Natural killer cell (primary cell): ENCODE measurements around the gene DNAL1. TPM values are rescaled to one million over a fixed set of nuclear protein-coding genes. Genes with fewer than 3 reads are reported as not detected.

ENCODE experiments used
- ATAC-seq, 3 donors: fragments of 150-1000 bp in 2 of 3; fragments of 200-7000 bp in 1 of 3; cut with Tn5 transposase; 1 replicate in 1 of 3; 2 replicates in 2 of 3; pipeline ENCODE4 v1.10.0; 2021; ENCODE audit warnings: mild to moderate bottlenecking in 2 of 3, moderate library complexity in 2 of 3
- DNase-seq, 2 donors: peaks; one replicate each; pipeline versions ENCODE4 v3.0.0 to v3.0.0-alpha.2; 2013 to 2021; ENCODE audit warnings: mixed read lengths in 1 of 2
- H3K27ac ChIP-seq: one replicate; pipeline ENCODE4 v1.5.1; 2013; ENCODE audit warnings: mild to moderate bottlenecking, low read length
- H3K27me3 ChIP-seq: one replicate; pipeline ENCODE4 v1.6.1; 2013; ENCODE audit warnings: low read length; ENCODE audit not compliant: control insufficient read depth, insufficient read depth
- H3K36me3 ChIP-seq: one replicate; pipeline ENCODE4 v1.6.1; 2013; ENCODE audit warnings: low read length; ENCODE audit not compliant: control insufficient read depth, insufficient read depth
- H3K4me1 ChIP-seq: one replicate; pipeline ENCODE4 v1.6.1; 2013; ENCODE audit warnings: low read length; ENCODE audit not compliant: control insufficient read depth, insufficient read depth
- H3K4me3 ChIP-seq: one replicate; pipeline ENCODE4 v1.5.1; 2013; ENCODE audit warnings: low read length
- H3K9me3 ChIP-seq: one replicate; pipeline ENCODE4 v1.6.1; 2013; ENCODE audit warnings: low read length; ENCODE audit not compliant: control insufficient read depth, insufficient read depth
- H3K27ac Mint-ChIP-seq, 2 donors: one replicate each; pipeline ENCODE4 v1.8.0; 2022; ENCODE audit warnings: mild to moderate bottlenecking in 2 of 2, mixed read lengths in 2 of 2, moderate library complexity in 1 of 2
- H3K27me3 Mint-ChIP-seq, 2 donors: one replicate each; pipeline ENCODE4 v1.8.0; 2022; ENCODE audit warnings: low read depth in 2 of 2, mixed read lengths in 2 of 2
- H3K36me3 Mint-ChIP-seq: one replicate; pipeline ENCODE4 v1.8.0; 2022; ENCODE audit warnings: mixed read lengths
- H3K4me1 Mint-ChIP-seq, 2 donors: one replicate each; pipeline ENCODE4 v1.8.0; 2022; ENCODE audit warnings: mixed read lengths in 2 of 2
- H3K4me3 Mint-ChIP-seq: one replicate; pipeline ENCODE4 v1.8.0; 2022; ENCODE audit warnings: mild to moderate bottlenecking, moderate library complexity, mixed read lengths
- H3K9me3 Mint-ChIP-seq, 2 donors: one replicate each; pipeline ENCODE4 v1.8.0; 2022; ENCODE audit warnings: mixed read lengths in 2 of 2
- CTCF ChIP-seq: fragments of 200-600 bp; IDR thresholded peaks from one replicate; pipeline ENCODE4 v1.8.0; 2022; ENCODE audit warnings: antibody characterized with exemption
- WGBS: methylation state at CpG from one replicate; pipeline ENCODE4 v1.1.7; 2013; ENCODE audit warnings: missing lambda C conversion rate; ENCODE audit not compliant: insufficient coverage; 5-methylcytosine and 5-hydroxymethylcytosine counted together
- intact Hi-C: fragments of 100-400 bp; cut with micrococcal nuclease; formaldehyde crosslinking; loops from one replicate; pipeline ENCODE4 v1.14.2; 2022
- total RNA-seq, 4 donors: library from RNA; stranded (reverse); fragments of 120-200 nt in 1 of 4; gene quantifications; one replicate each; pipeline versions ENCODE4 v1.2.3 to v1.2.4, GENCODE V29; 2013 to 2022

The DNAL1 gene
- total RNA-seq, 3 donors from 2014 or later (not counting 1 experiment from before 2014, with no cell fraction given), result 6.7 to 10.3 (median 10.1) TPM

- intact Hi-C loops, result no loop called here
- Mint-ChIP-seq H3K9me3 (no peaks in the 10 kb centered on the region), H3K36me3 (no peaks in the 10 kb centered on the region), H3K4me1 (no peaks in the 10 kb centered on the region), H3K27me3 (no peaks in the 10 kb centered on the region), H3K4me3 (no peak overlapping the region), H3K27ac (no peak overlapping the region)
- no peak for TF ChIP-seq CTCF
- ATAC-seq, result no peak
- no peak for DNase-seq
- no peak overlapping the region for H3K27ac ChIP-seq
- H3K4me3 ChIP-seq, result no peak overlapping the region
- WGBS, result 80% methylated on average over 3 of the region's 3 CpGs
- H3K9me3 ChIP-seq, result no peaks in the 10 kb centered on the region
- no peaks in the 10 kb centered on the region for H3K4me1 ChIP-seq
- no peaks in the 10 kb centered on the region for H3K27me3 ChIP-seq
- H3K36me3 ChIP-seq, result no peaks in the 10 kb centered on the region
Measured at GRCh38 chr14:73606271-73606670, 38.5 kb upstream of the DNAL1 start.

DNA sequence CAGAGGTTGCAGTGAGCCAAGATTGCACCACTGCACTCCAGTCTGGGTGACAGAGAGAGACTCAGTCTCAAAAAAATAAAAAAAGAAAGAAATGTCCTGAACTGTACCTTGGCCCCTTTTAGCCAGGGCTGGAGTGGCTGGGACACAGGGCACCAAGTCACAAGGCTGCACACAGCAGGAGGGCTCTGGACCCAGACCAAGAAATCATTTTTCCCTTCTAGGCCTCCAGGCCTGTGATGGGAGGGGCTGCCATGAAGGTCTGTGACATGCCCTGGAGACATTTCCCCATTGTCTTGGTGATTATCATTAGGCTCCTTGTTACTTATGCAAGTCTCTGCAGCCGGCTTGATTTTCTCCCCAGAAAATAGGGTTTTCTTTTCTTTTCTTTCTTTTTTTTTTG lies 37.5 kb upstream of the DNAL1 start:
- Mint-ChIP-seq H3K4me3 (no peak overlapping the region), H3K9me3 (no peaks in the 10 kb centered on the region), H3K27me3 (no peaks in the 10 kb centered on the region), H3K27ac (no peak overlapping the region), H3K36me3 (no peaks in the 10 kb centered on the region), H3K4me1 (no peaks in the 10 kb centered on the region)
- ATAC-seq (no peak), DNase-seq (no peak)
- Histone ChIP-seq H3K4me1 (peaks cover 5% of the 10 kb centered on the region), H3K36me3 (no peaks in the 10 kb centered on the region), H3K9me3 (no peaks in the 10 kb centered on the region), H3K4me3 (no peak overlapping the region), H3K27ac (no peak overlapping the region), H3K27me3 (no peaks in the 10 kb centered on the region)
- WGBS, result 88% methylated on average over 1 of the region's 1 CpG
- intact Hi-C loops, result no loop called here
- no peak for TF ChIP-seq CTCF

GRCh38 chr14:73610687-73611086 lies 34.1 kb upstream of the DNAL1 start:
- Histone ChIP-seq H3K9me3 (no peaks in the 10 kb centered on the region), H3K27ac (no peak overlapping the region), H3K36me3 (no peaks in the 10 kb centered on the region), H3K27me3 (no peaks in the 10 kb centered on the region), H3K4me1 (peaks cover 10% of the 10 kb centered on the region), H3K4me3 (no peak overlapping the region)
- TF ChIP-seq CTCF, result no peak
- intact Hi-C loops, result no loop called here
- H3K36me3 Mint-ChIP-seq, result no peaks in the 10 kb centered on the region
- H3K4me1 Mint-ChIP-seq, result peaks cover 6 to 7% of the 10 kb centered on the region in 2 donors
- no peaks in the 10 kb centered on the region for H3K9me3 Mint-ChIP-seq
- H3K27me3 Mint-ChIP-seq, result no peaks in the 10 kb centered on the region
- DNase-seq, result no peak
- ATAC-seq, result no peak
- no peak overlapping the region for H3K27ac Mint-ChIP-seq
- H3K4me3 Mint-ChIP-seq, result no peak overlapping the region
- WGBS, result 84% methylated on average over 2 of the region's 2 CpGs

GRCh38 chr14:73612339-73613045 lies 32.3 kb upstream of the DNAL1 start, which contains the start of gene ACOT6:
ACOT6 (plus strand) TSS chr14:73612517; CDS start chr14:73612572, 55 bp downstream.
- Histone ChIP-seq H3K27ac (peak within 1 kb of the TSS; percentile 83), H3K4me3 (peak within 1 kb of the TSS; percentile 58), H3K36me3 (no peaks in the 10 kb centered on the region), H3K9me3 (no peaks in the 10 kb centered on the region), H3K27me3 (no peaks in the 10 kb centered on the region), H3K4me1 (peaks cover 10% of the 10 kb centered on the region)
- DNase-seq (peak; percentile 68 to 86), ATAC-seq (peak; percentile 92 to 93 (median 92))
- Mint-ChIP-seq H3K27ac (peak within 1 kb of the TSS; percentile 80 to 83), H3K9me3 (no peaks in the 10 kb centered on the region), H3K4me3 (peak within 1 kb of the TSS; percentile 91), H3K4me1 (peaks cover 6 to 7% of the 10 kb centered on the region in 2 donors), H3K27me3 (no peaks in the 10 kb centered on the region), H3K36me3 (no peaks in the 10 kb centered on the region)
- TF ChIP-seq CTCF, result no peak
- intact Hi-C loops, result no loop called here
- under 1% methylated on average over 84 of the region's 84 CpGs for WGBS
